Osteoblast (primary cell): ENCODE results near the gene IGFALS. TPM values are rescaled to one million over a fixed set of nuclear protein-coding genes. Genes with fewer than 3 reads are reported as not detected.

Source experiments
- DNase-seq: peaks from one replicate; pipeline ENCODE4 v3.0.0; 2011; ENCODE audit warnings: low spot score, mixed read lengths; ENCODE audit not compliant: insufficient read length; ENCODE audit errors: missing footprints
- H2AFZ ChIP-seq: 2 replicates; pipeline ENCODE4 v1.6.0; 2011; ENCODE audit warnings: mild to moderate bottlenecking, low read length
- H3K27ac ChIP-seq: 2 replicates; pipeline ENCODE4 v1.5.1; 2011; ENCODE audit warnings: mild to moderate bottlenecking, low read depth, low read length, moderate library complexity
- H3K27me3 ChIP-seq: 2 replicates; pipeline ENCODE4 v1.6.0; 2012; ENCODE audit warnings: mild to moderate bottlenecking, control low read depth, inconsistent platforms, low read length, moderate library complexity; ENCODE audit not compliant: insufficient read depth
- H3K36me3 ChIP-seq: 2 replicates; pipeline ENCODE4 v1.5.1; 2011; ENCODE audit warnings: mild to moderate bottlenecking, low read length, control low read depth, moderate library complexity; ENCODE audit not compliant: insufficient read depth
- H3K4me1 ChIP-seq: 2 replicates; pipeline ENCODE4 v1.5.1; 2011; ENCODE audit warnings: mild to moderate bottlenecking, low read length, control low read depth, moderate library complexity; ENCODE audit not compliant: insufficient read depth
- H3K4me2 ChIP-seq: 2 replicates; pipeline ENCODE4 v1.6.0; 2011; ENCODE audit warnings: mild to moderate bottlenecking, low read length; ENCODE audit not compliant: insufficient read depth
- H3K4me3 ChIP-seq: fragments of 200-600 bp; sonication (generic); 3 replicates; pipeline ENCODE4 v1.5.1; 2012; ENCODE audit warnings: mild to moderate bottlenecking, low read length, inconsistent platforms; ENCODE audit not compliant: insufficient read depth
- H3K79me2 ChIP-seq: 2 replicates; pipeline ENCODE4 v1.6.0; 2012; ENCODE audit warnings: mild to moderate bottlenecking, low read length, control low read depth, inconsistent platforms; ENCODE audit not compliant: insufficient read depth
- H3K9me3 ChIP-seq: 2 replicates; pipeline ENCODE4 v1.5.1; 2011; ENCODE audit warnings: low read depth, low read length, control low read depth
- H4K20me1 ChIP-seq: 2 replicates; pipeline ENCODE4 v1.6.0; 2012; ENCODE audit warnings: mild to moderate bottlenecking, low read length, control low read depth; ENCODE audit not compliant: insufficient read depth
- CTCF ChIP-seq: IDR thresholded peaks from 2 replicates; pipeline ENCODE4 v1.5.1; 2011; ENCODE audit warnings: mild to moderate bottlenecking, low read depth, low read length, moderate library complexity; ENCODE audit errors: extremely low read depth
- total RNA-seq: library from RNA; depleted of rRNA; stranded (reverse); fragments of >200 nt; gene quantifications from 2 replicates; pipeline ENCODE4 v1.2.3, GENCODE V29; 2012

The IGFALS gene
- total RNA-seq, 1 donor: not detected

GRCh38 chr16:1818204-1818872 lies 24.8 kb upstream of the IGFALS start:
- no peak for DNase-seq
- Histone ChIP-seq H3K9me3 (no peaks in the 10 kb centered on the region), H3K4me2 (no peak overlapping the region), H3K27me3 (no peaks in the 10 kb centered on the region), H3K4me3 (no peak overlapping the region), H3K36me3 (peaks cover 27% of the 10 kb centered on the region), H3K4me1 (no peaks in the 10 kb centered on the region), H3K27ac (no peak overlapping the region), H3K79me2 (peaks cover 10% of the 10 kb centered on the region), H2AFZ (no peak overlapping the region), H4K20me1 (peaks cover 5% of the 10 kb centered on the region)
- no peak for TF ChIP-seq CTCF

GRCh38 chr16:1817716-1818115 lies 24.2 kb upstream of the IGFALS start:
- Histone ChIP-seq H3K27ac (no peak overlapping the region), H4K20me1 (peaks cover 5% of the 10 kb centered on the region), H3K4me2 (no peak overlapping the region), H3K4me1 (peaks cover 3% of the 10 kb centered on the region), H2AFZ (no peak overlapping the region), H3K36me3 (peaks cover 24% of the 10 kb centered on the region), H3K9me3 (no peaks in the 10 kb centered on the region), H3K27me3 (no peaks in the 10 kb centered on the region), H3K4me3 (no peak overlapping the region), H3K79me2 (peaks cover 7% of the 10 kb centered on the region)
- DNase-seq: no peak
- TF ChIP-seq CTCF: no peak

GRCh38 chr16:1817276-1817589 lies 23.7 kb upstream of the IGFALS start:
- TF ChIP-seq CTCF: no peak
- H4K20me1 ChIP-seq: peaks cover under 1% of the 10 kb centered on the region

GRCh38 chr16:1816396-1817275 lies 23.1 kb upstream of the IGFALS start:
- H4K20me1 ChIP-seq: no peaks in the 10 kb centered on the region
- H3K36me3 ChIP-seq: peaks cover 17% of the 10 kb centered on the region
- no peaks in the 10 kb centered on the region for H3K9me3 ChIP-seq
- H3K4me2 ChIP-seq: no peak overlapping the region
- DNase-seq: no peak
- no peak overlapping the region for H3K27ac ChIP-seq
- TF ChIP-seq CTCF: no peak
- H3K79me2 ChIP-seq: peaks cover 2% of the 10 kb centered on the region
- peaks cover 3% of the 10 kb centered on the region for H3K4me1 ChIP-seq
- no peak overlapping the region for H3K4me3 ChIP-seq
- no peak overlapping the region for H2AFZ ChIP-seq
- no peaks in the 10 kb centered on the region for H3K27me3 ChIP-seq

More at GRCh38 chr16:1817276-1817589, 23.7 kb upstream of the IGFALS start:
- H3K27ac ChIP-seq: no peak overlapping the region
- peaks cover 20% of the 10 kb centered on the region for H3K36me3 ChIP-seq
- no peak for DNase-seq
- no peak overlapping the region for H3K4me2 ChIP-seq
- no peak overlapping the region for H2AFZ ChIP-seq
- no peak overlapping the region for H3K4me3 ChIP-seq
- H3K9me3 ChIP-seq: no peaks in the 10 kb centered on the region
- H3K79me2 ChIP-seq: peaks cover 2% of the 10 kb centered on the region
- peaks cover 3% of the 10 kb centered on the region for H3K4me1 ChIP-seq
- H3K27me3 ChIP-seq: no peaks in the 10 kb centered on the region
